GM21423 (cell line): ENCODE data around the gene TTC7B.

Experiments
- ATAC-seq: cut with Tn5 transposase; IDR thresholded peaks from one replicate; pipeline ENCODE4 v1.9.1; 2021; ENCODE audit warnings: mild to moderate bottlenecking, moderate library complexity; ENCODE audit not compliant: unreplicated experiment

The TTC7B gene

DNA sequence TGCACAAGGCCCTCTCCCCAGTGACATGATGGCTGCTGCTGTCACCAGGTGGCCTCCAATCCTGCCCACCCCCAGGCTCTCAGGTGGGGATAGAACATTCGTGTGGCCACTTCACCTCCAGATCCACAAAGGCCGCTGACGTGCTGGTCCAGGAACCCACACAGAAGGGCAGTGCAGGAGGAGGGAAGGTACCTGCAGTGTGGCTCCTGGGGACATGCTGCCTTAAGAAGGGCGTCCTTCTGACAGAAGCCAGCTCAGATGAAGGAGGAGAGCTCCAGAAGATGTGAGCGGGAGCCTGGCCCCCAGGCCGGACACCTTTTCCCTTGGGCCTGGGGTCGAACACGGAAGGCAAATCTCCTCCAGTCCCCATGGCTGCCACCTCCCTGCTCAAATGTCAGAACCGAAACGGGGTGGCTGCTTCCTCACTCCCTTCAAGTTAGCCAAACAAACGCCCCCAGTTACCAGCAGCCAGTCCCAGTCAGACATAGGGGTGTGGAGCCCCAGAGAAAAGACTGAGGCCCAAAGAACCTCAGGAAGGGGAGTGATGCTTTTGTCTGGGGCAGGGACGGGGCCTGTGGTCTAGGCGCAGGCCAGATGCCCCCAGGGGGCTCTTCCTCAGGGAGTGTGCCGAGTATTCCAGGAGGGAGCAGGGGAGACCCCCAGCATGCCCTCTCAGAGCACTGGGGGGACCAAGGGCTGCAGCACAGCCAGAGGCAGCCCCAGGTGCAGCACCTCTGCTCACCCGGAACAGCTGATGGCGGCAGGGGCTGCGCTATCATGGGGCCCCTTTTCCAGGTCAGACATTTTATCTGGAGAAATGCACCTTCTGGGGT lies 263.5 kb downstream of the TTC7B start:
- ATAC-seq: no peak

- ATAC-seq: no peak
These were observed 264.3 kb downstream of the TTC7B start for GRCh38 chr14:90551733-90552464.

GRCh38 chr14:90551070-90551704 lies 265.0 kb downstream of the TTC7B start:
- ATAC-seq: no peak

DNA sequence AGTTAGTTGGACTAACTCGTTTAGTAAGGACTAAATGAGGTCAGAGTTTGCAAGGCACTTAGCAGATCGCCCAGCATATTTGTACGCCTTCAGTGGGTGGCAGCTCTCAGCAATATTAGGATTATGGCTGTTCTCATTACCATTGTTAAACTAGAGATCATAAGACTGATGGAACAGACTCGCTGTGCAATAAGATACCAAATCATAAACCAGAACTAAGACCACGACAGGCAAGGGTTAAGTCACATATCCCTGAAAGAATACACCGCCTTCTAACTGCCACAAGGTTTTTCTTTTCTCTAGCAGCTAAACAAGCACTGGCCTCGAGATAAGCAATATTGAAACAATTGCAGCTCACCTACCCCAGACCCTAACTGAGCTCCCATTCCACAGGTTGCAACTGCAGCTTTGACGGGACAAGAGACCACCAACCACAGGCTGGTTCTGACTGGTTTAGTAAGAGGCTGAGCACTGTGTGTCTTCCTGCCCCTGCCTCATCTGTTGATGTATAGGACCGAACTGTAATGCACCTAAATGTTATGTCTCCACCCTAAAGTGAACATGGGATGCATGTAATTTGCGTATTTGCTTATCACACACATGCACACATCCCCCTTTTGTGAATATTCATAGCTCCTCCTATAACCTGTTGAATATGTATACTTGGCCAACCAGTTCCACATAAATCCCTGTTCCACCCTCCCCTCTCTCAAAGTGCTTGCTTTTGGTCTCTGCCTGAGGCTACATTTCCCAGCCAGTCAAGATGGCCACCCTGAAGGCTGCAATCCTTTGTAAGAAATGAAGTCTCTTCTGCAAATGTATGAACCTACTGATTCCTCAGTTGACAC lies 266.2 kb downstream of the TTC7B start:
- no peak for ATAC-seq

DNA sequence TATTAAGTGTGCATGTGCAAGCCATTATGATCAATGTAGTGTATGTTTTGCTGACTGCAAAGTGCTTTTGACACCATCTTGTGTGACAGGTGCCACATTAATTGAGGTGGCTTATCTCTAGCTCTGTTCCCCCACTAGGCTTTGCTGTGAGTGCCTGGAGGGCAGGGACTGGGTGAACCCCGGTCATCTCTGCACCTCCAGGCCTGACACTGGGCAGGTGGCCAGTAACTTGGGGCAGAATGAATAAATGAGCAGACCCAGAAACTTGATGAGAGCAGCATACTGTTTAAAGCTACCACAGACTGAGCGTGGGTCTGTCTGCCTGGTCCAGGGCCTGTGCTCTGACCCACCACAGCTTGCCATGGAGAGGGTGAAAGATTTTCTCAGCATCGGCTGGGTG lies 267.8 kb downstream of the TTC7B start:
- no peak for ATAC-seq

DNA sequence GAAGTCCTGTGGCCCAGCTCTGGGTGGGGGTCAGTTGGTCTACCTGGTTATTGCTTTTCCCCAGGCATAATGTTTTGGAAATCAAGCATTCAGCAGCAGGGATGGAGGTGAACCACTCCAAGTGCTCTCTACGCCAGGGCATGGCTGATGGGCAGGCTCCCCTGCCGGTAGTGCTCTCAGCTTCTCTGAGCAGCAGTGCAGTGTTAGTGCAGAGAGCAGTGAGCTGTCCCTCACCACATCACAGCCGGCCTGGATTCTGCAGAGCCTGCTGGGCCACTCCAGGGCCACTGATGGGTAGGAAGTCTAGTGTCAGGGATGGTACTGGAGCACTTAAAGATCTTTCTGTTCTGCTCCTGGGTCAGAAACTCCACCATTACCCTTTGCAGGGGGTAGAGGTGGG lies 268.3 kb downstream of the TTC7B start:
- no peak for ATAC-seq

- ATAC-seq: no peak
These were observed 269.0 kb downstream of the TTC7B start for GRCh38 chr14:90547250-90547649.

GRCh38 chr14:90546767-90547166 lies 269.5 kb downstream of the TTC7B start:
- no peak for ATAC-seq

DNA sequence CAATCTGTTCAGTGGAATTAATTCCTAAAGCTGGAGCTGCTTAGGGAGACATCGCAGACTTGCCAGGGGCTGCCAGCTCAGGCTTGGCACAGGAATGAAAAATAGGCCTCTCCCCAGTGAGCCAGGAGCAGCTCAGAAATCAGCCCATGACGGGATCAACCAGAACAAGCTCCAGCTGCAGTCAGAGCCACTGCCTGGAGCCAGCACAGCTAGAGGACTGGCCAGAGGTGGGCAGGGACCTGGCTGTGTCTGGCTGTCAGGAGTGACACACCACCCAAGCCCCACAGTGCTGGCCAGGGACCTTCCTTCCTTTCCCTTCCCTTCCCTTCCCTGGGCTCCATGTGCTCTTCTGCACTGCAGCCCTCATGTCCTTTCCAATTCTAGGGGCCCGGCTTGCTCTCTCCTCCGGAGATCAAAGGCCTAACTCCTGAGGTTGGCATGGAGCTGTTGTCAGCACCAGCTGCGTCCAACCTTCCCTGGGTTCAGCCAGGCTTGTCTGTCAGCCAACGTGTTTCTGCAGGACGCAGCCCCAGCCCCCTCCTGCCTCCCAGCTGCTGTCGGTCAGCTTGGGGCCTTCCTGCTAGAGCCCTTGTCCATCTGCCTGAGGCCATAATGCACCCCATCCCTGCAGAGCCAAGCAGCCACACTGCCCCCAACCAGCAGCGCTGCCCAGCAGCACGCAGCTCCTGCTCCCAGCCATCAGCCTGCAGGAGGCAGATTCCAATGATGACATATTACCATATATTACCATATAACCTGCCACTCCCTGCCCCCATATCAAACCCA lies 270.1 kb downstream of the TTC7B start:
- ATAC-seq: no peak

- ATAC-seq: no peak
These were observed 270.8 kb downstream of the TTC7B start for GRCh38 chr14:90545382-90545781.

DNA sequence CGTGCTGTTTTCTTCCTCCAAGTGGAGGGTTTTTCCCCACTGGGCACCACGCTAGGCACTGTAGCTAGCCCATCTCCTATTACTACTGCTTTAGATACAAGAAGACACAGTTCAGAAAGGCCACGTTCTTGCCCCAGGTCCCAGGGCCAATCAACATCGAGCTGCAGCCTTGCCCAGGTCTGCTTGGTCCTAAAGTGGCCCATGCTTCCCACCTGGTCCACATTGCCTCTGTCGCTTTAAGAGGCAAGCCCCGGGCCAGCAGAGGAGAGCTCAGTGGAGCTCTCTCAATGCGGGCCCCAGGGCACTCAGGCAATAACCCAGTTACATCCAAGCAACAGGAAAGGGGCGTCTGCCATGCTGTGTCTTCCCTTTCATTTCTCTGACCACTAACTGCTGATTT lies 271.3 kb downstream of the TTC7B start:
- ATAC-seq: no peak

DNA sequence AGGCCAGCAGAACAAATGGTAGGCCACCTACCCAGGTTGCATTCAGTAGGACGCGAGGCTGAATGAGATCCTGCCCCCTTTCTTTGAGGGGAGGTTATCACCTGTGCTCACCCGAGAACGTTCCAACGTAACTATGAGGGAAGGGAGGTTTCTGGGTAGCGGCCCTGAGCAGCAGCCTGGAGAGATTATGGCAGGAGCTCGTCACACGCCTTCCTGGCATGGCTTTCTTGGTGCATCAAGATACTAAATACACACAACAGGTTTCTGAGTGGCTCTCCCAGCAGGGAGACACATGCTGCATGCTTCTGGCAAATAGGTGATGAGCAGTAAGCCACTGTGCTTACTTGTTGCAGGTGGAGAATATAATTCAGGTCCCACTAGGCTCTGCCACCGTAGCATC lies 271.7 kb downstream of the TTC7B start:
- ATAC-seq: no peak

DNA sequence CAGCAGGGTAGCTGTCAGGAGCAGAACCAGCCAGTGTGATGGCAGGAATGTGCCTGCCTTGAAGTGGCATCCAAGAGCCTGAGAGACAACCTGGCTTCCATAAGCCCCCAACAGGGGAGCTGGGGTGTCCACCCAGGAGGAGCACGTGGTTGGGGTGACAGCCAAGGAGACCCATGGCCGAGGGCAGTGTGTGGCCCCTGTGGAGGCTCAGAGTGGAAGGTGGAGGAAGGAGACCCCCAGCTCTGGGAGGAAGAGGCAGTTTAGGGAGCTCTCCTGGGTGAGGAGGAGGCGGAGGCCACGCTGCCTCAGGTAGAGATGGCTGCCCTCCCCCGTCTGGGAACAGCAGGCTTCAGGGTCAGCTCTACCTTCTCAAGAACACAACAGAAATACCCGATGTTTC lies 272.4 kb downstream of the TTC7B start:
- ATAC-seq: no peak

- ATAC-seq: no peak
These were observed 275.1 kb downstream of the TTC7B start for GRCh38 chr14:90541076-90541634.

GRCh38 chr14:90540437-90540836 lies 275.8 kb downstream of the TTC7B start:
- no peak for ATAC-seq

- ATAC-seq: no peak
These were observed 276.2 kb downstream of the TTC7B start for GRCh38 chr14:90539996-90540395.

- no peak for ATAC-seq
These were observed 276.8 kb downstream of the TTC7B start for GRCh38 chr14:90539496-90539775.

DNA sequence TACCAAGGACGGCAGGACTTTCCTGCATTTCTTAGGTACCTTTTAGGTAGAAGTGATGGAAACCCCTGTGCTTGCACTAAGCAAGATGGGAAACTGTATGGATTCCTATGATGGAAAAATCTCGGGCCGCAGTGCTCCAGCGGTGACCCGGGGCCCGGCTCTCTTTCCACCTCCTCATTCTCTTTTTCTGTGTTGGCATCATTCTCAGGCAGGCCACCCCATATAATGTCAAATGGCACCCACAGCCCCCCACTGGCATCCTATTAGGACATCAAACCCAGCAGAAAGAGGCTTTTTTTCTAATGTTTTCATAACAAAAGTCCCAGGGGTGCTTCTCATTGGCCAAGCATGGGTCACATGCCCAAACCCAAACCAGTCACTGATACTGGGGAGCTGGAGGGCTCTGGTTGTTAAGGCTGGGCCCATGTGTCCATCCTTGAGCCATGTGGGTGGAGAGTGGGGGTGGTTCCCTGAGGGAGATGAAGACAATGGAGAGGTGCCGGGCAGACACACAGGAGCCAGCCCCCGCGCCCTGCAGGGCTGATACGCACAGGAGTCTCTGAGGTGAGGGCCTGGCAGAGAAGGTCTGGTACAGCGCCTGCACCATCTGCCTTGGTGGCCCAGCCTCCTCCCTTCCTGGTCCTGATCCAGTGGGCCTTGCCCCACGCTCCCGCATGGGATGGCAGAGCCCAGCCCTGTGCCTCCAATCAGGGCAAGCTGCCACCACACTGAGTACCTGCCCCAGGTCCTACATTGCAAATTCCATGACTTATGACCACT lies 277.3 kb downstream of the TTC7B start:
- ATAC-seq: no peak

- ATAC-seq: no peak
These were observed 278.1 kb downstream of the TTC7B start for GRCh38 chr14:90538095-90538494.
